ENCODE measurements around the gene MCU.
"Not testable (repeated sequence)": the region's sequence is repeated elsewhere in the genome, so short reads cannot be mapped to it uniquely, and the experiment has no call there.

DNA sequence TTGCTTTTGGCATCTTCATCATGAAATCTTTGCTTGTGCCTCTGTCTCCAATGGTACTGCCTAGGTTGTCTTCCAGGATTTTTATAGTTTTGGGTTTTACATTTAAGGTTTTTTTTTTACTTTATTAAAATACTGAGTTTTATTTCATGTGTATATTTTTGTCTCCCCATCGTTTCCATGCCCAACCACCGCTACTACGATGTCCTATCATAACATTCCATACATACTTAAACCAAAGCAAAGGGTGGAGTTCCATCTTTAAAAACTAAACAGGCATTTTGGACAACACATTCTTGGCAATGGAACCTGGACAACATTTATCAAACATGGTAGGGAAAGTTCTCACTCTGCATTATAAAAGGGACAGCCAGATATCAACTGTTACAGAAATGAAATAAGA lies 225.3 kb downstream of the MCU start:
- TF ChIP-seq, protein P1, sequence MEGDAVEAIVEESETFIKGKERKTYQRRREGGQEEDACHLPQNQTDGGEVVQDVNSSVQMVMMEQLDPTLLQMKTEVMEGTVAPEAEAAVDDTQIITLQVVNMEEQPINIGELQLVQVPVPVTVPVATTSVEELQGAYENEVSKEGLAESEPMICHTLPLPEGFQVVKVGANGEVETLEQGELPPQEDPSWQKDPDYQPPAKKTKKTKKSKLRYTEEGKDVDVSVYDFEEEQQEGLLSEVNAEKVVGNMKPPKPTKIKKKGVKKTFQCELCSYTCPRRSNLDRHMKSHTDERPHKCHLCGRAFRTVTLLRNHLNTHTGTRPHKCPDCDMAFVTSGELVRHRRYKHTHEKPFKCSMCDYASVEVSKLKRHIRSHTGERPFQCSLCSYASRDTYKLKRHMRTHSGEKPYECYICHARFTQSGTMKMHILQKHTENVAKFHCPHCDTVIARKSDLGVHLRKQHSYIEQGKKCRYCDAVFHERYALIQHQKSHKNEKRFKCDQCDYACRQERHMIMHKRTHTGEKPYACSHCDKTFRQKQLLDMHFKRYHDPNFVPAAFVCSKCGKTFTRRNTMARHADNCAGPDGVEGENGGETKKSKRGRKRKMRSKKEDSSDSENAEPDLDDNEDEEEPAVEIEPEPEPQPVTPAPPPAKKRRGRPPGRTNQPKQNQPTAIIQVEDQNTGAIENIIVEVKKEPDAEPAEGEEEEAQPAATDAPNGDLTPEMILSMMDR (IDR thresholded peaks at IDR 0.05) = not testable (repeated sequence)
- TF ChIP-seq EZH2 (IDR thresholded peaks at IDR 0.05) = not testable (repeated sequence)

Data from neural progenitor cell (in vitro differentiated cells).